Measurements from ENCODE around the gene CYP2C8. TPM values are rescaled to one million over a fixed set of nuclear protein-coding genes. Genes with fewer than 3 reads are reported as not detected.
"Not testable (repeated sequence)": the region's sequence is repeated elsewhere in the genome, so short reads cannot be mapped to it uniquely, and the experiment has no call there.

Gene CYP2C8
- total RNA-seq, 4 donors from 2014 or later, result 0.52 to 0.78 TPM; not detected in 2

GRCh38 chr10:95077556-95077955, 8.3 kb upstream of the CYP2C8 start:
- no peak for TF ChIP-seq POLR2A (IDR thresholded peaks at IDR 0.05)
- no peak for TF ChIP-seq CTCF (IDR thresholded peaks at IDR 0.05 in 4 of 5, conservative IDR thresholded peaks at IDR 0.05 in 1 of 5)
- no peak overlapping the region for H3K27ac ChIP-seq
- DNase-seq (no peak), ATAC-seq (no peak)
- no peaks in the 10 kb centered on the region for H3K36me3 ChIP-seq
- in situ Hi-C loops (cut with MboI; ENCODE audit: low sequenced_read_pairs in 4 of 4), result no loop called here
- H3K4me3 ChIP-seq, result no peak overlapping the region
- H3K9me3 ChIP-seq, result no peaks in the 10 kb centered on the region
- no peaks in the 10 kb centered on the region for H3K4me1 ChIP-seq
- intact Hi-C loops (cut with DNase I; ENCODE audit: low total_unique reads), result no loop called here
- no peaks in the 10 kb centered on the region for H3K27me3 ChIP-seq

GRCh38 chr10:95071107-95071660, 1.9 kb upstream of the CYP2C8 start:
- no peak for DNase-seq
- Histone ChIP-seq H3K27me3 (no peaks in the 10 kb centered on the region), H3K9me3 (no peaks in the 10 kb centered on the region), H3K4me1 (no peaks in the 10 kb centered on the region), H3K36me3 (no peaks in the 10 kb centered on the region), H3K4me3 (no peak overlapping the region), H3K27ac (no peak overlapping the region)
- no peak for TF ChIP-seq POLR2A (IDR thresholded peaks at IDR 0.05)
- no peak for TF ChIP-seq CTCF (IDR thresholded peaks at IDR 0.05 in 4 of 5, conservative IDR thresholded peaks at IDR 0.05 in 1 of 5)
- intact Hi-C loops (cut with DNase I; ENCODE audit: low total_unique reads), result no loop called here
- ATAC-seq, result no peak
- in situ Hi-C loops (cut with MboI; ENCODE audit: low sequenced_read_pairs in 4 of 4), result no loop called here

- in situ Hi-C loops (cut with MboI; ENCODE audit: low sequenced_read_pairs in 4 of 4); H3K4me1 ChIP-seq; H3K27me3 ChIP-seq; ATAC-seq; H3K4me3 ChIP-seq; H3K36me3 ChIP-seq; H3K27ac ChIP-seq; intact Hi-C loops (cut with DNase I; ENCODE audit: low total_unique reads); DNase-seq; H3K9me3 ChIP-seq: not testable (repeated sequence)
Measured at GRCh38 chr10:95064125-95064524, 5.2 kb downstream of the CYP2C8 start.

- Histone ChIP-seq H3K27me3 (no peaks in the 10 kb centered on the region), H3K4me3 (no peak overlapping the region), H3K9me3 (no peaks in the 10 kb centered on the region), H3K27ac (no peak overlapping the region), H3K36me3 (no peaks in the 10 kb centered on the region), H3K4me1 (no peaks in the 10 kb centered on the region)
- no peak for TF ChIP-seq CTCF (IDR thresholded peaks at IDR 0.05 in 4 of 5, conservative IDR thresholded peaks at IDR 0.05 in 1 of 5)
- no peak for TF ChIP-seq POLR2A (IDR thresholded peaks at IDR 0.05)
- in situ Hi-C loops (cut with MboI; ENCODE audit: low sequenced_read_pairs in 4 of 4), result no loop called here
- DNase-seq (no peak), ATAC-seq (no peak)
- intact Hi-C loops (cut with DNase I; ENCODE audit: low total_unique reads), result no loop called here
Measured at GRCh38 chr10:95056744-95057363, 12.4 kb downstream of the CYP2C8 start.

GRCh38 chr10:95049919-95050318, 19.4 kb downstream of the CYP2C8 start:
- Histone ChIP-seq H3K9me3 (no peaks in the 10 kb centered on the region), H3K27me3 (no peaks in the 10 kb centered on the region), H3K27ac (no peak overlapping the region), H3K36me3 (no peaks in the 10 kb centered on the region), H3K4me3 (no peak overlapping the region), H3K4me1 (no peaks in the 10 kb centered on the region)
- in situ Hi-C loops (cut with MboI; ENCODE audit: low sequenced_read_pairs in 4 of 4) (no loop called here), intact Hi-C loops (cut with DNase I; ENCODE audit: low total_unique reads) (no loop called here)
- DNase-seq (no peak), ATAC-seq (no peak)
- TF ChIP-seq CTCF (IDR thresholded peaks at IDR 0.05 in 4 of 5, conservative IDR thresholded peaks at IDR 0.05 in 1 of 5) (no peak), POLR2A (IDR thresholded peaks at IDR 0.05) (no peak)

Measured in gastrocnemius medialis (tissue), 4 donors.